ENCODE measurements around the gene GUCA1A.

GUCA1A gene

DNA sequence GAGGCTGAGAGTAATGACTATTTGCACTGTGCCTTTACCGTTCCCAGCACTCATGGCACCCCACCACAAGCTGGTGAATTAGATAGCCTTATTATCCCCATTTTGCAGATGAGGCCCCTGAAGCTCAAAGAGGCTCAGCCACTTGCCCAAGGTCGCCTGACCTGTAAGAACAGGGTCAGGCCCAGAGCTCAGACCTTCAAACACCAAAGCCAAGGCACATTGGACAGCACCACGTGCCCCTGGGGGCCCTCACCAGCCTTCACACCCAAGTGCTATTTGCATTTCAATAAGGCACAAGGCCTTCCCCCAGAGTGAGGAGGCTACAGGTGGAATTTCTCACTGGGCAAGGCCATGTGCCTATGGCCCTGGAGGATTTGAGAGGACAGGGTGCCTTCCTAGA lies 16.5 kb upstream of the GUCA1A start:
- DNase-seq (ENCODE audit: low read depth, low spot score) = no peak
- H3K36me3 ChIP-seq (ENCODE audit: insufficient read depth, insufficient read length, low read length) = no peaks in the 10 kb centered on the region
- no peaks in the 10 kb centered on the region for H3K9me3 ChIP-seq (ENCODE audit: insufficient read depth, low read length)
- no peak overlapping the region for H3K4me3 ChIP-seq (ENCODE audit: insufficient read length, low read depth)
- H3K4me1 ChIP-seq (ENCODE audit: insufficient read depth, insufficient read length) = peaks cover 6% of the 10 kb centered on the region
- TF ChIP-seq YY1 (IDR thresholded peaks at IDR 0.05; ENCODE audit: insufficient read depth, insufficient read length) (no peak), ZNF274 (IDR thresholded peaks at IDR 0.05; ENCODE audit: low read depth, low read length) (no peak), SUZ12 (IDR thresholded peaks at IDR 0.05; ENCODE audit: extremely low read depth, insufficient read depth, insufficient read length) (no peak)
- H3K9ac ChIP-seq (ENCODE audit: insufficient read length, low read depth) = no peak overlapping the region
- peaks cover 3% of the 10 kb centered on the region for H3K27me3 ChIP-seq (ENCODE audit: insufficient read depth, insufficient read length)

DNA sequence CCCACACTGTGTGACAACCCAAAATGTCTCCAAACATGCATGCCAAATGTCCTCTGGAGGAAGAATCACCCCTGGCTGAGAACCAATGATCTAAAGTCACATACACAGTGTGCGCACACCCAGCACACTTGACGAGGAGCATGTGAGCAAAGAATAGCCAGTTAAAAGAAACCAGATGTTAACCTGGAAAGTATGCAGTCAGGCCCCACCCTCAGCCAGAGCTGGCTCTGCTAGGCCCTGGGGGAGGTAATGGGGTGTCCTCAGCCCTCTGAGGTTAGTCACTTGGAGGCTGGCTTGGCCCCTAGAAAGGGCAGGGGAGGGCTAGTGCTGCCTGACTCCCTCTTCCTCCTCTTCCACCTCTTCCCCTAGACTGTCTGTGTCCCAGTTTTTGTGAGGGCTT lies 15.2 kb upstream of the GUCA1A start:
- no peaks in the 10 kb centered on the region for H3K36me3 ChIP-seq (ENCODE audit: insufficient read depth, insufficient read length, low read length)
- peaks cover 3% of the 10 kb centered on the region for H3K27me3 ChIP-seq (ENCODE audit: insufficient read depth, insufficient read length)
- H3K9me3 ChIP-seq (ENCODE audit: insufficient read depth, low read length) = no peaks in the 10 kb centered on the region
- H3K9ac ChIP-seq (ENCODE audit: insufficient read length, low read depth) = no peak overlapping the region
- no peak for TF ChIP-seq YY1 (IDR thresholded peaks at IDR 0.05; ENCODE audit: insufficient read depth, insufficient read length)
- TF ChIP-seq SUZ12 (IDR thresholded peaks at IDR 0.05; ENCODE audit: extremely low read depth, insufficient read depth, insufficient read length) = no peak
- no peak for TF ChIP-seq ZNF274 (IDR thresholded peaks at IDR 0.05; ENCODE audit: low read depth, low read length)
- no peak for DNase-seq (ENCODE audit: low read depth, low spot score)
- H3K4me3 ChIP-seq (ENCODE audit: insufficient read length, low read depth) = no peak overlapping the region
- peaks cover 7% of the 10 kb centered on the region for H3K4me1 ChIP-seq (ENCODE audit: insufficient read depth, insufficient read length)

DNA sequence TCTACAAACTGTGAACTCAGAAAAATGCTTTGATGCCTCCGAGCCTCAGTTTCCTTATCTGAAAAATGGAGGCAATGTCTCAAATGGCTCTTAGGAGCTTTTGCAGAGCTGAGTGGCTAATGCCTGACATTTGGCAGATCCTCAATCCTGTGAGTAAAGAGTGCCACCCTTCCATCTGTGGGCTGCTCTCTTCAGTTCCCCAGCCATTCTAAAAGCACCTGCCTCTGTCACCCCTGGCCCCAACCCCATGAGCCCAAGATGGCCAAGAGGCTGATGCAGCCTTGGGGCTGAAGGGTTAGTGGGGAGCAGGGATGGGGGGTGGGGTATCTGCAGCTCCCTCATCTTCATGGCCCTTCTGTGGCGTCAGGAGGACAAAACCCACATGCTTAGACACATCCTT lies 14.5 kb upstream of the GUCA1A start:
- Histone ChIP-seq H3K9ac (ENCODE audit: insufficient read length, low read depth) (no peak overlapping the region), H3K27me3 (ENCODE audit: insufficient read depth, insufficient read length) (peaks cover 3% of the 10 kb centered on the region), H3K9me3 (ENCODE audit: insufficient read depth, low read length) (no peaks in the 10 kb centered on the region), H3K4me1 (ENCODE audit: insufficient read depth, insufficient read length) (peaks cover 11% of the 10 kb centered on the region), H3K36me3 (ENCODE audit: insufficient read depth, insufficient read length, low read length) (no peaks in the 10 kb centered on the region), H3K4me3 (ENCODE audit: insufficient read length, low read depth) (no peak overlapping the region)
- TF ChIP-seq YY1 (IDR thresholded peaks at IDR 0.05; ENCODE audit: insufficient read depth, insufficient read length) (no peak), ZNF274 (IDR thresholded peaks at IDR 0.05; ENCODE audit: low read depth, low read length) (no peak), SUZ12 (IDR thresholded peaks at IDR 0.05; ENCODE audit: extremely low read depth, insufficient read depth, insufficient read length) (no peak)
- DNase-seq (ENCODE audit: low read depth, low spot score) = no peak

DNA sequence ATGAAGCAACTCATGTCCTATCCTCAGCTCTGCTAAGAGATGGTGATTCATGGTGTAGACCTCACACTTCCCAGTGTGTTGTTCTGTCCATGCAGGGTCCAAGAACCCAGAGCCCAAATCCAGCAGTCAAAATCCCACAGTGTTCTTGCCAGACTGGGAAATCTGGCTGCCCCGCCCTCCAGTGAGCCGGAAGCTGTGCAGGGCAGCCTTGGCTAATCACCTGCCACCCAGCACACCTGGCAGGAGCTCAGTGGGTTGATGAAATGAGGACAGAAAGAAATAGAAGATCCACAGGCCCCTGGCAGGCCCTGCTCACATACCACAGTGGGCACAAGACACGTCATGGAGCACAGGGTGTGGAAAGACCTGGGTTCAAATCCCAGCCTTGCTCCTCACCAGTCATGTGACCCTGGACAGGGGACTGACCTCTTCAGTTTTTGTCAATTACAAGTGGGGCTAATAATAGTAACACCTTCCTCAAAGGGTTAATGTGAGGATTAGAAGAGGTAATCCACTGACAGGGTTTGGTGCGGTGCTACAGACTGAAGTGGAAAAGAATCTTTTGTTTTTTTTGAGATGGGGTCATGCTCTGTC lies 13.6 kb upstream of the GUCA1A start:
- no peak overlapping the region for H3K4me3 ChIP-seq (ENCODE audit: insufficient read length, low read depth)
- no peaks in the 10 kb centered on the region for H3K36me3 ChIP-seq (ENCODE audit: insufficient read depth, insufficient read length, low read length)
- peaks cover 11% of the 10 kb centered on the region for H3K4me1 ChIP-seq (ENCODE audit: insufficient read depth, insufficient read length)
- no peaks in the 10 kb centered on the region for H3K9me3 ChIP-seq (ENCODE audit: insufficient read depth, low read length)
- H3K9ac ChIP-seq (ENCODE audit: insufficient read length, low read depth) = no peak overlapping the region
- no peak for DNase-seq (ENCODE audit: low read depth, low spot score)
- H3K27me3 ChIP-seq (ENCODE audit: insufficient read depth, insufficient read length) = peaks cover 3% of the 10 kb centered on the region
- TF ChIP-seq ZNF274 (IDR thresholded peaks at IDR 0.05; ENCODE audit: low read depth, low read length) (no peak), SUZ12 (IDR thresholded peaks at IDR 0.05; ENCODE audit: extremely low read depth, insufficient read depth, insufficient read length) (no peak)

DNA sequence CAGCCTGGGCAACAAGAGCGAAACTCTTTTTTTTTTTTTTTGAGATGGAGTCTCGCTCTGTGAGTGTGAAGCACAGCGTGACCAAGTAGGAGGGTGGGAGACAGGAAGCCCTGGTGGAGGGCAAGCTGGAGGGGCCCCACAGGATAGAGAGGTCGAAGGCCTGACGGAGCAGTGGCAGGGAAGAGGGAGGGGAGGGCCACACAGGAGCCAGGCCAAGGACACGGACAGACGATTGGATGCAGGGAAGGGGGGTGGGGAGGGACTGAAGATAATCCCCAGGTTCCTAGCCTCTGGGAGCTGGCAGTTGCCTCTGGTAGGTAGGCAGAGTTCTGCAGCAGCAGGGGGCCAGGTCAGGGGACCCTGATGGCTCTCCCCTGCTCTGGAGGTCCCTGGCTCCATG lies 10.8 kb upstream of the GUCA1A start:
- H3K27me3 ChIP-seq (ENCODE audit: insufficient read depth, insufficient read length) = no peaks in the 10 kb centered on the region
- TF ChIP-seq ZNF274 (IDR thresholded peaks at IDR 0.05; ENCODE audit: low read depth, low read length) (no peak), SUZ12 (IDR thresholded peaks at IDR 0.05; ENCODE audit: extremely low read depth, insufficient read depth, insufficient read length) (no peak), YY1 (IDR thresholded peaks at IDR 0.05; ENCODE audit: insufficient read depth, insufficient read length) (no peak)
- no peak for DNase-seq (ENCODE audit: low read depth, low spot score)
- no peak overlapping the region for H3K9ac ChIP-seq (ENCODE audit: insufficient read length, low read depth)
- peaks cover 17% of the 10 kb centered on the region for H3K4me1 ChIP-seq (ENCODE audit: insufficient read depth, insufficient read length)
- H3K36me3 ChIP-seq (ENCODE audit: insufficient read depth, insufficient read length, low read length) = no peaks in the 10 kb centered on the region
- no peak overlapping the region for H3K4me3 ChIP-seq (ENCODE audit: insufficient read length, low read depth)
- no peaks in the 10 kb centered on the region for H3K9me3 ChIP-seq (ENCODE audit: insufficient read depth, low read length)

DNA sequence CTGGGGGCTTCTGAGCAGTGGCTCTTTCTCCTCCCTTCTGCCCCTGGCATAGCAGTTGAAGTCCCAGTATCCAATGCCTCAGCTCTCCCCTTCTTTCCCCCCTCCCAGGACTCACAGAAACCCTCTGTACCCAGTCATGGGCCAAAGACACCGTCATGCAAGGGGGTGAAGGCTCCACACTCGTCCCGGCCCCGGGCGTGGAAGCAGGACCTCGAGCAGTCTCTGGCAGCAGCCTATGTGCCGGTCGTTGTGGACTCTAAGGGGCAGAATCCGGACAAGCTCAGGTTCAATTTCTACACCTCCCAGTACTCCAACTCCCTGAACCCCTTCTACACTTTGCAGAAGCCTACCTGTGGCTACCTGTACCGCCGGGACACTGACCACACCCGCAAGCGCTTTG lies 10.4 kb upstream of the GUCA1A start:
- H3K9me3 ChIP-seq (ENCODE audit: insufficient read depth, low read length) = no peaks in the 10 kb centered on the region
- H3K4me1 ChIP-seq (ENCODE audit: insufficient read depth, insufficient read length) = peaks cover 17% of the 10 kb centered on the region
- H3K4me3 ChIP-seq (ENCODE audit: insufficient read length, low read depth) = no peak overlapping the region
- TF ChIP-seq SUZ12 (IDR thresholded peaks at IDR 0.05; ENCODE audit: extremely low read depth, insufficient read depth, insufficient read length) (no peak), ZNF274 (IDR thresholded peaks at IDR 0.05; ENCODE audit: low read depth, low read length) (no peak), YY1 (IDR thresholded peaks at IDR 0.05; ENCODE audit: insufficient read depth, insufficient read length) (no peak)
- H3K27me3 ChIP-seq (ENCODE audit: insufficient read depth, insufficient read length) = no peaks in the 10 kb centered on the region
- no peaks in the 10 kb centered on the region for H3K36me3 ChIP-seq (ENCODE audit: insufficient read depth, insufficient read length, low read length)
- H3K9ac ChIP-seq (ENCODE audit: insufficient read length, low read depth) = no peak overlapping the region
- DNase-seq (ENCODE audit: low read depth, low spot score) = no peak

DNA sequence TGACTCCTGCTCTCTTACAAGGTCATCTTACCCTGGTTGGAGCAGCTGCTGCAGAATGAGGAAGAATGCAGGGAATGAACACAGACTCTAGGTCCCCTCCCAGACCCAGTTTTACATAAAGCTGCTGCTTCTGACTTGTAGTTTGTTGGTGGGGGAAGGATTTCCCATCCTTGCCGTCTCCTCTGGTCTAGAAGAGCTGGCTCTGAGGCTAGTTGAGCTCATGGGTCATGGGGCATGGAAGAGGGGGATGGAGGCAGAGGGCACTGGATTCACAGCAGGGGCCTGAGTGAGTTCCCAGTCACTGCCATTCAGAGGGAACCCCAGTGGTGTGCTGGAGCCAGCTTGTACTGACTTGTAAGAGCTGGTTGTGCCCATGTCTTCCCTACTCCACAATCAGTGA lies 9.2 kb upstream of the GUCA1A start:
- H3K9me3 ChIP-seq (ENCODE audit: insufficient read depth, low read length) = no peaks in the 10 kb centered on the region
- no peaks in the 10 kb centered on the region for H3K27me3 ChIP-seq (ENCODE audit: insufficient read depth, insufficient read length)
- no peak for TF ChIP-seq ZNF274 (IDR thresholded peaks at IDR 0.05; ENCODE audit: low read depth, low read length)
- TF ChIP-seq YY1 (IDR thresholded peaks at IDR 0.05; ENCODE audit: insufficient read depth, insufficient read length) = no peak
- no peak for TF ChIP-seq SUZ12 (IDR thresholded peaks at IDR 0.05; ENCODE audit: extremely low read depth, insufficient read depth, insufficient read length)

More for the DNA sequence above, 9.2 kb upstream of the GUCA1A start:
- DNase-seq (ENCODE audit: low read depth, low spot score) = no peak
- Histone ChIP-seq H3K4me1 (ENCODE audit: insufficient read depth, insufficient read length) (peaks cover 15% of the 10 kb centered on the region), H3K9ac (ENCODE audit: insufficient read length, low read depth) (no peak overlapping the region), H3K4me3 (ENCODE audit: insufficient read length, low read depth) (no peak overlapping the region), H3K36me3 (ENCODE audit: insufficient read depth, insufficient read length, low read length) (no peaks in the 10 kb centered on the region)

Data from NT2/D1 (cell line).